Fibroblast of skin of left quadriceps (primary cell): ENCODE results near the gene TTLL8.

Source experiments
- DNase-seq, 2 experiments: peaks; one replicate each; pipeline ENCODE4 v3.0.0-alpha.2; 2013; ENCODE audit warnings: low read depth in 2 of 2

The TTLL8 gene

GRCh38 chr22:50041361-50042065, 16.6 kb downstream of the TTLL8 start:
- DNase-seq: no peak

DNA sequence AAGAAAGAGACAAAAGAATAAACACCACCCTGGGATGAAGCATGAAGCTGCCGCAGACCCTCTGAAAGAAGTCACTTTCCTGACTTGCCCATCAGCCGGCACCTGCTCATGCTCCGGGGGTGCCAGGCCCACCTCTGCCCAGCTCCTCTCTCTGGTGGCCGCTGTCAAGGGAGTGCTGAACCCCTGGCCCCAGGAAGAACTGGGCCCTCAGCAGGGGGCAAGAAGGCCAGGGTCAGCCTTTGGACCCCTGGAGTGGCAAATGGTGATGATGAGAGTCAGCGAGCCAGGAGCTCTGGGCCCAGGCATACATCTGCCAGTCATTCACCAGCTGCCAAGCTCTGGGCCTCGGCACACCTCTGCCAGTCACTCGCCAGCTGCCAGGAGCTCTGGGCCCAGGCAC, 17.4 kb downstream of the TTLL8 start:
- DNase-seq: no peak

GRCh38 chr22:50039669-50040443, 18.2 kb downstream of the TTLL8 start:
- no peak for DNase-seq

DNA sequence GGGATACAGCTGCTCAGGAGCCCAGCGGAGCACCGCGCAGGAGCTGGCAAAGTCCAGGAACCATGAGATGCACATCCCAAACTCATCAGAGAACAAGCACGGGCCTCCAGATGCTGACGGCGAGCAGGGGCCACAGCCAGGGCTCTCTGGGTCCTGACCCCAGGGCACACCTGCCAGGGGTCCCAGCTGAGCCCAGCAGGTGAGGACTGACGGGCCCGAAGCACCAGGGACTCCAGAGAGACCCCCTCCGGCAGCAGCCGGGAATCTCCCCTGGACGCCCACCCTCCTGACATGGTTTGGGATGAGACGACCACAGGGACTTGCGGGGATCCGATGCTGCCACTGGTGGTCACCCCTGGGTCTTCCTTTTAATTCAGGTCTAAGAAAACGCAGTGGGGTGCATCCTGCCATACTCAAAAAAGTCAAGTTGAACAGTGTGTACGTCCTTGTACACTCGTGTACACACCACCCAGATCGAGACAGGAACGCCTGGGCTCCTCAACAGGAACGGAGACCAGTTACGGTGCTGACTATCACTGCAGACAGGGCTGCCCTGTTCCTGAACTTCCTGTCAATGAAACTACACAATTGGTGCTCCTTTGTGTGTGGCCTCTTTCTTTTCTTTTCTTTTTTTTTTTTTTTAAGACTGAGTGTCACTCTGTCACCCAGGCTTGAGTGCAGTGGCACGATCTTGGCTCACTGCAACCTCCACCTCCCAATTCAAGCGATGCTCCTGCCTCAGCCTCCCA, 21.9 kb downstream of the TTLL8 start:
- DNase-seq: no peak

DNA sequence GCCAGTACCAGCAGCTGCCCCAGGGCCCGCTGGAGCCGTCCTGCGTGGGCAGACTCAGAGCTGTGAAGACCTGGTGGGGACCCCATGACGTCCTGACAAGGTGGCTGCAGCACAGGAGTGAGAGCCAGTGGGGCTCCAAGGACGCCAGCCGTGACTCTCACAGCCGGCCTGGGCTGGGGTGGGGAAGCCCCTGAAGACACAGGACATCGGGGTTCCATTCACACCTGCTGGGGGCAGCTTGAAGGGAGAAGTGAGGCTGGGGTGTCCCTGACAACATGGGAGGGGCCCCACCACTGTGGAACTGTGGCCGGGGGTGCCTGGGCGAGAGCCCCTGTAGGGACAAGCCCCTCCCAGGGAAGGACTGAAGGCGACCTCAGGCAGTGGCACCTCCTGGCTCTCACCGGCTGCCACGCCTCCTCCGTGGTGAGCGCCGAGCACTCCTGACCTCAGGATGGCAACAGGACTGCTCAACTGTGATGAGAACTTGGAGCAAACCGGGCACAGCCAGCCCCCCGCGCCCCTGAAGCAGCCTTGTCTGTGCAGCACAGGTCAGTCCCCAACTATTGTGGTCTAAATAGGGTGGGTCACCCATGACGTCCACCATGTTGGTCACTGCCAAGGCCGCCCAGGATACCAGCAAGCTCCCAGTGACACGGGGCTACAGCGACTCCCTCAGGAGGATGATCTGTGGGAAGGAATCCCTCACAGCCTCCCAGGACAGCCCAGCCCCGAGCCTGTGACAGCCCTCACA, 22.8 kb downstream of the TTLL8 start:
- DNase-seq: no peak

- no peak for DNase-seq
These were observed 23.7 kb downstream of the TTLL8 start for GRCh38 chr22:50034126-50035081.

DNA sequence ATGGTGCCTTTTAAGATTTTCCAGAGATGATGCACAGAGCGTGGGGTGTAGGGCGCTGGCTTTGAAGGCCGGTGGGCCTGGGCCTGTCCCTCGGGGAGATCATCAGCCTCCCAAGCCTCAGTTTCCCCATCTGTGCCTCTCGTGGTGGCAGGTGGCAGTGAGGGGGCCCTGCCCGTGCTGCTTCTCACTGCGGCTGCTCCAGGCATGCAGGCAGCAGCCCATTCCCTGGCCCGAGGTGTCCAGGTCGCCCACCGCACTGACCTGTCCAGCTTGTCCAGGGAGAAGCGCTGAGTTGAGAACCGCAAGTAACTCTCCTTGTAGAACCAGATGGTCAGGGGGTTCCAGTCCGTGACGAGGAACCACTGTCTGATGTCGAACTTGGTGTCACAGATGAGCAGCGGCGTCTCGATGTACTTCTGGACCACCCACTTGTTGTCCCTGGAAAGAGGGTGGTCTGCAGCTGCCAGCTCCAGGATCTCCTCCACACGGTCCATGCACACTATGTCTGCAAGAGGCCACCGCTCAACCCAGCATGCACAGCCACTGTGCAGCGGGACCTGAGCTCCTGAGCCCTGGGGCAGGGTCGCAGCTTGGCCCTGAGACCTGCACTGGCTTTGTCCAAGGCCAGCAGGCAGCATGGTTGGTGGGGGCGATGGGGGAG, 25.0 kb downstream of the TTLL8 start:
- no peak for DNase-seq

DNA sequence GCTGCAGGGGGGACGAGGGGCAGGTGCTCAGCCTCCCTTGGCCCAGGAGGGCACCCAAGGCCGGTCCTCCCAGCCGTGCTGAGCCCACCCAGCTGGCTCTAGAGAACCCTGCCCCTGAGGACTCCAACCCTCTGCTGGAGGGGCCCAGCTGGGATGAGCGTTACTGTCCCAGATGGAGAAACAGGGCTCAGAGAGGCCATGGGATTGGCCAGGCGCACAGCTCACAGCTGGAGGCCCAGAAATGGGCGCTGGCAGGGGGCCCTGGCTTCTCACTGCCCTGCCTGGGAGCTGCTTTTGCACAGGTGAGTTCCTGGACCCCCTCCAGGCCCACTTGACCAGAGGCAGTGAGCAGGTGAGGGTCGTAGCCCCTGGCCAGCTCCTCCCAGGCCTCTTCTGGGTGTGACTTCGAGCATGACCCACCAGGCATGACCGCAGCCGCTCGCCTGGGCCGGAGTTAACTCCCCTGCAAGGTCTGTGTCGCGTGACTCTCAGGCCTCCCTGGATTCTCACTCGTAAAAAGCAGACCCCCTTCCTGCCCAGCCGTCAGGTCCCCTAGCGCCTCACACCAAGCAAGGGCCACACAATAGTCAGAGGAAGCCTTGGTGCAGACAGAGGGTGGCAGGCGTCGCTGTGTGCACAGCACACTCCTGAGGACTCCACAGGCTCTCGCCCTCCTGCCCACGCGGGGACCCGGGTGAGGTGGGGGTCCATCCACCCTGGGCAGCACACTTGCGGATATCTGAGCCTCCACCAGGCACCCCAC, 25.8 kb downstream of the TTLL8 start:
- no peak for DNase-seq

- DNase-seq: no peak
These were observed 26.7 kb downstream of the TTLL8 start for GRCh38 chr22:50031189-50032091.

DNA sequence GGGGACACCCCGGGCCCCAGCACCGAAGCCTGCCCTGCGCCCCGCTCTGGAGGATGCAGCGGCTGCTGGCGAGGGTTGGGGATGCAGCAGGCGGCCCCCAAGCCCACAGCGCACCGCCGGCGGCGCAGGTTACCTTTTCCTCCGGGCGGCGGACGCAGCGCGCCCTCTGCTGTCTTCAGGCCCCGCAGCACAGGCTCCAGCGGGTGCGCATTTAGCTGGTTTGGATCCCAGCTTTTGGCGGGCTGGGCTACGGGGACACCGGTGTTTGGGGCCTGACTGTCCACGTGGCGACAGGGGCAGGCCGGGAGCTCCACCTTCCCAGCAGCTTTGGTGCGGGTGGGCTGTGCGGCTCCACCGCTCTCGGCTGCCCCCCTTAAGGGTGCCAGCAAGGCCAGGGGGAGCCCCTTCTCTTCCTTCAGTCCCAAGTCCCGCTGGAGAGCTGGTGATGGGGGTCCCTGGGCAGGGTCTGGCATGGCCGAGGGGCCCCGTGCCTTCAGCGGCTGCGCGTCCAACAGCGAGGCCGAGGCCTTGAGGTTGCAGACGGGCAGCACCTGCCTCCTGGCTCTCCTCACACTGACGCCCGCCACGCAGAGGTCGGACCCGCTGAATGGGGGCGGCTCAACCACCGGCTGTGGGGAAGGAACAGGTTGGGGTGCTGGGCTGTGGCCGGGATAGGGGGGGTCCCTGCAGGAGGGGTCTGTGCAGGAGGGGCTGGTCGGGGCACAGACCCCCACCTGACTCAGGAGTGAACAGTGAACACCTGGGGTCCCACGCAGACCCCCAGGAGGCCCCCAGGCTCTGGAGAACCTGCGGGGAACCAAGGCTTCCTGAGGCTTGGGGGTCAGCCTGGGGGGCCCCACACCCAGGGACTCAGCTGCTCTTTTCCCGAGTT, 27.6 kb downstream of the TTLL8 start:
- peak; percentile 15 to 18 for DNase-seq

DNA sequence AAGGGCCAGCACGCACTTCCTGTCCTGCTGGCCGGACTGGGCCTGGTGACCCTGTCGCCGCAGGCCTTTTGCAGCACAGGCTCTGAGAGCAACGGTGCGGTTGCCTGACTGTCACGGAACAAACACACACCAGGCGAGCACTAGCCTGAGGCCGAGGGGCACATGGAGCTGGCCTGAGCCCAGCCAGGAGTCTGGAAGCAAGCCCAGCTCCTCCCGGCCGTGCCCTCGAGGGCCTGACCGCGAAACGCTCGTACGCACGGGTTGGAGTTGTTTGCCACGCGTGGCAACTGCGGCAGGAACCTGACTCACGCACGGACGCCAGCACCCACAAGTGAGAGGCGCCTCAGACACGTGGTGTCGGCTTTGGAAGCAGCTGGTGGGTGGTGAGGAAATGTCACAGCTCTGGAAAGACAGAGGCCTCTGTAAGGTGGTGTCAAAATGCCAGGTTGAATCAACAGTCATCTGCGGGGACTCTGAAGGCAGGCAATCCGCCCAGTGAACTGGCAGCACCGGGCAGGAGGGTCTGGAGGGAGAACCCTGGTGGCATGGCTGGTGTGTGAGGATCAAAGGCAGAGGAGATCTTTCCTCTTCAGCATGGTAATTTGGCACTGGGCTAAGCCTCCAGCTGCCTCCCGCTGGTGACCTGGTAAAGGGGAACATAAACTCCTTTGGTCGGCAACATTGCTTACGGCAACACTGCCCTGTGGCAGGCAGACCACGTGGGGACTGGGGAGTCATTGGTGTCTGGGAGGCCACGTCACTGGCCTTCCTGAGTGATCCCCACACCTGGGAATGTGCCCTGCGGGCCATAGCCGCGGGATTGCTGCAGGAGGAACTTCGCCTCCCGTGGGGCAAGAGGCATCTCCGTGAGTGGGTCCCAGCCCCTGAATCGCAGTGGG, 30.2 kb downstream of the TTLL8 start:
- no peak for DNase-seq

DNA sequence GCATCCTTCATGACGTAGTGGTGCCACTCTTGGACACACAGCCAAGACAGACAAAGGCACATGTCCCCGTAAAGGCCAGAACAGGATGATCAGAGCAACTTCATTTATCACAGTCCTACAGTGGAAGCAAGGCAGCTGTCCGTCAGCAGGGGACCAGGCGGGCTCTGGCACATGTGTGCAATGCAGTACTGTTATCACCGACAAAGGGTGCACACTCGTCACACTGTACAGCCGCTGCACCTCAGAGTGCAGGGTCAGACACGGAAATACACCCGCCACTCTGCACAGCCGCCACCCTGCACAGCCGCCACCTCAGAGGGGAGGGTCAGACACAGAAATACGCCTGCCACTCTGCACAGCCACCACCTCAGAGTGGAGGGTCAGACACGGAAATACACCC, 32.1 kb downstream of the TTLL8 start:
- DNase-seq: no peak

DNA sequence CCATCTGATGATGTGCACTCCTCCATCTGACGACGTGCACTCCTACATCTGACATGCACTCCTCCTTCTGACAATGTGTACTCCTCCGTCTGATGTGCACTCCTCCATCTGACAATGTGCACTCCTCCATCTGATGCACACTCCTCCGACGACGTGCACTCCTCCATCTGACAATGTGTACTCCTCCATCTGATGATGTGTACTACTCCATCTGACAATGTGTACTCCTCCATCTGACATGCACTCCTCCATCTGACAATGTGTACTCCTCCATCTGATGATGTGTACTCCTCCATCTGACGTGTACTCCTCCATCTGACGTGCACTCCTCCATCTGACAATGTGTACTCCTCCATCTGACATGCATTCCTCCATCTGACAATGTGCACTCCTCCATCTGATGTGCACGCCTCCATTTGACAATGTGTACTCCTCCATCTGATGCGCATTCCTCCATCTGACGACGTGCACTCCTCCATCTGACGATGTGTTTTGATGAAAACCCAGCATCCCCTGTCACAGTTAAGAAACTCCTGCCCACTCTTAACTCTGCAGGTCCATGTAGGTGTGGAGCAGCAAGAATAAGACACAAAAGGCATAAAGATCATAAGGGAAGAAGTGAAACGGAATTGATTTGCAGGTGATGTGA, 35.8 kb downstream of the TTLL8 start:
- no peak for DNase-seq

GRCh38 chr22:50020606-50021005, 37.5 kb downstream of the TTLL8 start:
- no peak for DNase-seq

DNA sequence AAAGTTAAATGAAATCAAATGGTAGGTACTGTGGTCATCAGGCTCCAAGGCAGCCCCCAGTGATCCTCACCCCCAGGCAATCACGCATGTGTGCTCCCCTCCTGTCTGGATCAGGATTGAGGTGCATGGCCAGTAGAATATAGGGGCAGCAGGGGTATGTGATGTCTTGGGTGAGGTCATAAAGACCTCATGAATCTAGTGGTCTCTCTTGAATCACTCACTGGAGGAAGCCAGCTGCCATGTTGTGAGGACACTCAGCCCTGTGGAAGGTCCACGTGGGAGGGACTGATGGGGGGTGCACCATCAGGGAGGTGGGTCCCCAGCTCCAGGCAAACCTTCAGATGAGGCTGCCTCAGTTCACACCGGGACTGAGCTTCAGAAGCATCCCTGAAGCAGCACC, 38.8 kb downstream of the TTLL8 start:
- no peak for DNase-seq
